ENCODE measurements around the gene AHNAK2. TPM values are rescaled to one million over a fixed set of nuclear protein-coding genes. Genes with fewer than 3 reads are reported as not detected.

AHNAK2 gene
- total and polyA plus RNA-seq, 8 donors, result 1.5 to 117 (median 13.5) TPM

DNA sequence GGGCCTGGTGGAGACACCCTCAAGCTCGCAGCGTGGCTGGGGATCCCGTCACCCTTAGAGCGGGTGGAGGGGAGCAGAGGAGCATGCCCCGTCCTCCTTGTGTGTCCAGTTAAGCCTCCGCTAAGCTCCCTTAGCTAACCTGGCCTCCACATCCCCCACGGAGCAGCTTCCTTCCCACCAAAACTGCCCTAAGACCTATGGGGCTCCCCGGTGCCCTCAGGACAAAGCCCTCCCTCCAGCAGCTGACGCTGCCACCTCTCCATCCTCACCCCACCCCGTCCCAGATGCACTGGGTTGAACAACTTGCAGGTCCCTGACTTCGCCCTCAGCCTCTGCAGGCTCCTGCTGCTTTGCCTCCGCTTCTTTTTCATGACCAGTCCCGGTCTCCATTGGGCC lies 4.0 kb downstream of the AHNAK2 start:
- Histone ChIP-seq H3K9me3 (no peaks in the 10 kb centered on the region), H3K36me3 (no peaks in the 10 kb centered on the region), H3K27ac (peak overlapping the region; percentile 10 to 94 (median 90)), H3K4me3 (peak overlapping the region; percentile 6 to 24 (median 10)), H3K4me1 (peaks cover 73 to 99% (median 93%) of the 10 kb centered on the region in 4 donors), H3K27me3 (peaks cover 0 to 31% (median 21%) of the 10 kb centered on the region in 3 donors)
- no peak for DNase-seq
- no peak for TF ChIP-seq POLR2AphosphoS5 (IDR thresholded peaks at IDR 0.05)
- no peak for TF ChIP-seq EP300 (IDR thresholded peaks at IDR 0.05)
- no peak for TF ChIP-seq POLR2A (IDR thresholded peaks at IDR 0.05)
- no peak for TF ChIP-seq CTCF (IDR thresholded peaks at IDR 0.05)
- intact Hi-C loops (cut with DNase I; ENCODE audit: low total_unique reads), result no loop called here
- WGBS, 5 donors, result 49 to 60% (median 57%) methylated on average over 13 of the region's 13 CpGs

DNA sequence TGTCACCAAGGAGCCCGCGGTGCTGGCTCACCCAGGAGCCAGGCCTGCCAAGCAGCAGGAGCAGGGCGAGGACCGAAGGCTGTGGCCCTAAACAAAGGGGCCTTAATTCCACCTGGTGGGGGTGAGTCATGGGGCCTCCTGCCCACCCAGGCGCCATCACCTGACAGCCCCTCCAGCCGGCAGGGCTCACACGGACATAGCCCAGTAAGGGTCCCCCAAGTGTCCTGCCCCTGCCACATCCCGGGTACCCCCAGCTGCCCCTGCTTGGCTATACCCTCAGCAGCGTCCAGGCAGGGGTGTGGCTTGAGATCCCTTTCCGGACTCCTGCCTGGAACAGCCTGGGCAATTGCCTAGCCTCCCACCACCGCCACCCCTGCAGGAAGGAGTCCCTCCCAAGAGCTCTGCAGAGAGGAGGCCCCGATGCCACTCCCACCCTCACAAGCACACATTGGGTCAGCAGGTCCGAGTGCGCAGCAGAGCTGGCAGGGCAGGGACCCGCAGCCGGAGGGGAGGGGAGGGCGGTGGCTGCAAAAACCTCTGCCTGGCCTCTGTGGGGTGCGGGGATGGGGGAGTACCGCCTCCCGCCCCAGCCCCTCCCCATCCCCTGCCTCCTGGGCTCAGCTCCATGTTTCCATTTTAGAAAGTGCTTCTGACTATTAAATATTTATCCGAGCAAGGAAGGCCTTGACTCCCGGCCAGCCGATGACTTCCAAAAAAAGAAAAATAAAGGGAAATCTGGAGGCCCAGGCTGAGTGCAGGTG lies 4.6 kb downstream of the AHNAK2 start:
- Histone ChIP-seq H3K27me3 (peaks cover 0 to 29% (median 16%) of the 10 kb centered on the region in 3 donors), H3K36me3 (no peaks in the 10 kb centered on the region), H3K9me3 (no peaks in the 10 kb centered on the region), H3K27ac (peak overlapping the region; percentile 82 to 94 (median 90)), H3K4me3 (peak overlapping the region; percentile 6 to 24 (median 10)), H3K4me1 (peaks cover 75 to 99% (median 94%) of the 10 kb centered on the region in 4 donors)
- 16 to 28% (median 22%) methylated on average over 13 to 23 of the region's 23 CpGs for WGBS, 5 donors
- intact Hi-C loops (cut with DNase I; ENCODE audit: low total_unique reads), result no loop called here
- DNase-seq, result peak; percentile 84 to 89
- TF ChIP-seq CTCF (IDR thresholded peaks at IDR 0.05) (peak in 1 of 7 experiments; percentile 7), EP300 (IDR thresholded peaks at IDR 0.05) (no peak), POLR2AphosphoS5 (IDR thresholded peaks at IDR 0.05) (peak in 2 of 3 donors; percentile 19 to 47), POLR2A (IDR thresholded peaks at IDR 0.05) (no peak)

GRCh38 chr14:104973135-104973384 lies 5.1 kb downstream of the AHNAK2 start:
- H3K4me1 ChIP-seq, result peaks cover 80 to 100% (median 96%) of the 10 kb centered on the region in 4 donors
- H3K9me3 ChIP-seq, result no peaks in the 10 kb centered on the region
- no peaks in the 10 kb centered on the region for H3K36me3 ChIP-seq
- H3K27ac ChIP-seq, result peak overlapping the region; percentile 82 to 94 (median 90)
- peaks cover 0 to 29% (median 16%) of the 10 kb centered on the region in 3 donors for H3K27me3 ChIP-seq
- H3K4me3 ChIP-seq, result peak overlapping the region in 1 of 4 donors; percentile 24
- TF ChIP-seq EP300 (IDR thresholded peaks at IDR 0.05) (no peak), POLR2AphosphoS5 (IDR thresholded peaks at IDR 0.05) (peak in 2 of 3 donors; percentile 38 to 82)
- whole genome bisulfite sequencing, 5 donors, result 34 to 68% (median 38%) methylated on average over 7 to 12 of the region's 12 CpGs
- peak in 1 of 2 donors; percentile 94 for DNase-seq
- intact Hi-C loops (cut with DNase I; ENCODE audit: low total_unique reads), result no loop called here

- peak overlapping the region; percentile 82 to 94 (median 90) for H3K27ac ChIP-seq
- H3K36me3 ChIP-seq, result no peaks in the 10 kb centered on the region
- intact Hi-C loops (cut with DNase I; ENCODE audit: low total_unique reads), result no loop called here
- peak; percentile 77 to 92 for DNase-seq
- H3K27me3 ChIP-seq, result peaks cover 0 to 29% (median 17%) of the 10 kb centered on the region in 3 donors
- WGBS, 5 donors, result 27 to 51% (median 39%) methylated on average over 20 to 28 of the region's 28 CpGs
- peaks cover 80 to 100% (median 96%) of the 10 kb centered on the region in 4 donors for H3K4me1 ChIP-seq
- TF ChIP-seq EP300 (IDR thresholded peaks at IDR 0.05) (no peak), POLR2AphosphoS5 (IDR thresholded peaks at IDR 0.05) (peak in 2 of 3 donors; percentile 51 to 75), POLR2A (IDR thresholded peaks at IDR 0.05) (no peak), CTCF (IDR thresholded peaks at IDR 0.05) (no peak)
- peak overlapping the region in 1 of 4 donors; percentile 3 for H3K4me3 ChIP-seq
- no peaks in the 10 kb centered on the region for H3K9me3 ChIP-seq
Measured at GRCh38 chr14:104972301-104973134, 5.7 kb downstream of the AHNAK2 start.
